Naive thymus-derived CD8-positive, alpha-beta T cell (primary cell): ENCODE measurements around the gene PACS1. TPM values are rescaled to one million over a fixed set of nuclear protein-coding genes. Genes with fewer than 3 reads are reported as not detected.

Experiments
- ATAC-seq, 2 donors: fragments of 150-1000 bp; cut with Tn5 transposase in 1 of 2; sonication (Bioruptor Pico), chemical (Tn5 transposase) in 1 of 2; 1 replicate in 1 of 2; 2 replicates in 1 of 2; pipeline ENCODE4 v1.10.0; 2021; ENCODE audit warnings: mild to moderate bottlenecking in 2 of 2, moderate library complexity in 2 of 2
- POLR2A ChIA-PET: fragments of 350-600 bp; sonication (Branson Sonifier 250); formaldehyde crosslinking; loops from one replicate; lab custom pipeline; 2021; ENCODE audit warnings: antibody characterized with exemption; lab: Charles Lee
- DNase-seq, 10 donors: peaks; one replicate each; pipeline versions ENCODE4 v3.0.0 to v3.0.0-alpha.2; 2020 to 2022
- H3K27ac Mint-ChIP-seq, 10 donors: one replicate each; pipeline ENCODE4 v1.8.0; 2020 to 2022; ENCODE audit warnings: mild to moderate bottlenecking in 10 of 10, mixed read lengths in 10 of 10, moderate library complexity in 4 of 10, inconsistent platforms in 1 of 10
- H3K27me3 Mint-ChIP-seq, 5 donors: one replicate each; pipeline ENCODE4 v1.8.0; 2021 to 2022; ENCODE audit warnings: mixed read lengths in 5 of 5
- H3K36me3 Mint-ChIP-seq, 3 donors: one replicate each; pipeline ENCODE4 v1.8.0; 2020 to 2022; ENCODE audit warnings: mixed read lengths in 3 of 3, mild to moderate bottlenecking in 2 of 3, inconsistent platforms in 1 of 3
- H3K4me1 Mint-ChIP-seq, 4 donors: one replicate each; pipeline ENCODE4 v1.8.0; 2021 to 2022; ENCODE audit warnings: mixed read lengths in 4 of 4
- H3K4me3 Mint-ChIP-seq, 10 donors: one replicate each; pipeline ENCODE4 v1.8.0; 2020 to 2022; ENCODE audit warnings: mild to moderate bottlenecking in 10 of 10, mixed read lengths in 10 of 10, moderate library complexity in 6 of 10, inconsistent platforms in 1 of 10
- H3K9me3 Mint-ChIP-seq, 9 donors: one replicate each; pipeline ENCODE4 v1.8.0; 2020 to 2022; ENCODE audit warnings: mixed read lengths in 9 of 9, mild to moderate bottlenecking in 3 of 9, inconsistent platforms in 1 of 9, moderate library complexity in 1 of 9
- polyA plus RNA-seq, 3 donors: library from polyadenylated mRNA; unstranded; fragments of 300-500 nt; fragmentation: Illumina TruSeq; gene quantifications; one replicate each; pipeline ENCODE4 v1.2.3, GENCODE V29; 2021
- total RNA-seq, 8 experiments: library from RNA in 2 of 8; stranded (reverse) in 2 of 8; gene quantifications; one replicate each; pipeline ENCODE4 v1.2.3 and lab custom pipeline; 2021 to 2026

PACS1 gene
- total and polyA plus RNA-seq, 5 experiments from 2014 or later = 35.9 to 317 (median 98.8) TPM

DNA sequence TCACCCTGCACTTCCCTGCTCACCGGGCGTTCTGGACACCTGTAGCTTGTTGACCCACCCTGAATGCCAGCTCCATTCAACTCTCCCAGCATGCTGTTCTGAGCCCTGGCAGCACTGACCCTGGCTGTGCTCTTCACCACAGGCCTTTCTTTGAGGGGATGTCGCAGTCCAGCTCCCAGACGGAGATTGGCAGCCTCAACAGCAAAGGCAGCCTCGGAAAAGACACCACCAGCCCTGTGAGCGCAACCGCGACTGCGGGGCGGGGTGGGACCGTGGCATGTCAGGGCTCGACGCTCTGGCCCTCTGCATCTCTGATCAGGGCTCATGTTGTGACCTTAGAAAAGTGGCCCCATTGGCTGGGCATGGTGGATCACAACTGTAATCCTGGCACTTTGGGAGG lies 150.9 kb downstream of the PACS1 start:
- H3K4me3 Mint-ChIP-seq = no peak overlapping the region
- no peaks in the 10 kb centered on the region for H3K27me3 Mint-ChIP-seq
- peaks cover 0 to 84% (median 18%) of the 10 kb centered on the region in 3 donors for H3K36me3 Mint-ChIP-seq
- H3K9me3 Mint-ChIP-seq = no peaks in the 10 kb centered on the region
- ATAC-seq (no peak), DNase-seq (no peak)
- POLR2A ChIA-PET = interaction anchor here (1.1 to 3.7 kb wide), 3 partner anchors 25 to 62 kb away, joined by 3 to 33 read pairs (median 13); no protein-coding TSS in a partner anchor
- H3K27ac Mint-ChIP-seq = peak overlapping the region in 6 of 10 donors; percentile 51 to 94 (median 88)
- H3K4me1 Mint-ChIP-seq = peaks cover 18 to 23% (median 21%) of the 10 kb centered on the region in 4 donors

DNA sequence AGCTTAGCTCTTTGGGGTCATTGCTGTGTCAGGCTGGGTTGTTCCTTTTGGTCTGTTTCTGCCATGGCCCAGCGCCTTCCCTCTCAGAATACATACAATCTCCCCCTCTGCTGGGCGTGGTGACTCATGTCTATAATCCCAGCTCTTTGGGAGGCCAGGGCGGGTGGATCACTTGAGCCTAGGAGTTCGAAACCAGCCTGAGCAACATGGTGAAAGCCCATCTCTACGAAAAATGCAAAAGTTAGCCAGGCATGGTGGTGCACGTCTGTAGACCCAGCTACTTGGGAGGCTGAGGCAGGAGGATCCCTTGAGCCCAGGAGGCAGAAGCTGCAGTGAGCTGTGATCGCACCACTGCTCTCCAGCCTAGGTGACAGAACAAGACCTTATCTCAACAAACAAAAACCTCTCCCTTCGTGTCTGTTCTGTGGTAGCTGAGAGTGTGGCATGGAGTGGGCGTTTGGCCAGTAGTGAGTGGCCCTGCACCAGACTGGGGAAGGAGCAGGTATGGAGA lies 151.7 kb downstream of the PACS1 start:
- peaks cover 18 to 21% (median 20%) of the 10 kb centered on the region in 4 donors for H3K4me1 Mint-ChIP-seq
- no peaks in the 10 kb centered on the region for H3K9me3 Mint-ChIP-seq
- ATAC-seq = no peak
- POLR2A ChIA-PET = interaction anchor here (0.5 to 3.7 kb wide), 6 partner anchors 24 to 96 kb away, joined by 3 to 33 read pairs (median 4); partner anchors contain the start of gene YIF1A
- no peak for DNase-seq
- peak overlapping the region; percentile 89 to 98 (median 94) for H3K27ac Mint-ChIP-seq
- H3K27me3 Mint-ChIP-seq = no peaks in the 10 kb centered on the region
- H3K36me3 Mint-ChIP-seq = peaks cover 0 to 78% (median 12%) of the 10 kb centered on the region in 3 donors
- peak overlapping the region in 2 of 10 donors; percentile 20 to 58 for H3K4me3 Mint-ChIP-seq

DNA sequence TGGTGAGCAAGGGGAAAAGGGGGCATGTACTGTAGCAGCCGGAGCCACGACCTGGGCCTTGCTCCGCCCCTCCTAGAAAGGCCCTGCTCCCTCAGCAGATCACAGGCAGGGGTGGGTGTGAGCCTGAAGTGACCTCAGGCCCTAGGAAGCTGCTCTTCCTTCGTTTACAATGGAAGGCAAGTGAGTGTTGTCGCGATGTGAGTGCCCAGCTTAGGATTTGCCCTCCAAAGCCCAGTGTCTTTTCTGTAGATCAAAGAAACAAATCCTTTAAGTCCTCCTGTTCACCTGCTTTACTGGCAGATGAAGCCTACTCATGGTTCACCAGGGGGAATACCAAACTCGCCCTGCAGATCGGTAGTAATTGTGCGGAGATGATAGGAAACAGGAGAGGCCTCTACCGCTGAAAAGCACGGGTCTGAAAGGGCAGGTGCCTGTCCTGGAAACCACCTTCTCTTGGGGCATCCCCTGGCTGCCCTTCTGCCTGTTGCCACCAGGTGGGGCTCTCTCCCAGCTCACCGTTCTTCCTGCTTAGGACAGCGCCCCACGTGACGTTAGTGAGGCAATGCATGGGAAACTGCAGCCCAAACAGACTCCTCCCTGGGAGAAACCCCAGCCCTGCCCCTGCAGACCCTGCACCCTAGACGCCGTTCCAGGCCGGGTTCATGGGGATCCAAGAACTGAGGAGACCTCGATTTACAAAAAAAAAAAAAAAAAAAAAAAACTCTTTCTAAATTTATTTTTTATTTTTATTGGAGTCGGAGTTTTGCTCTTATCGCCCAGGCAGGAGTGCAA lies 152.5 kb downstream of the PACS1 start:
- peak; percentile 85 to 96 (median 93) for DNase-seq
- Mint-ChIP-seq H3K4me3 (peak overlapping the region in 2 of 10 donors; percentile 14 to 37), H3K9me3 (no peaks in the 10 kb centered on the region), H3K27ac (peak overlapping the region; percentile 89 to 98 (median 94)), H3K27me3 (no peaks in the 10 kb centered on the region), H3K36me3 (peaks cover 0 to 74% (median 10%) of the 10 kb centered on the region in 3 donors), H3K4me1 (peaks cover 18 to 21% (median 20%) of the 10 kb centered on the region in 4 donors)
- peak; percentile 95 to 97 for ATAC-seq
- POLR2A ChIA-PET = interaction anchor here (0.5 to 3.7 kb wide), 9 partner anchors 24 to 202 kb away, joined by 3 to 33 read pairs (median 4); partner anchors contain the start of gene YIF1A

DNA sequence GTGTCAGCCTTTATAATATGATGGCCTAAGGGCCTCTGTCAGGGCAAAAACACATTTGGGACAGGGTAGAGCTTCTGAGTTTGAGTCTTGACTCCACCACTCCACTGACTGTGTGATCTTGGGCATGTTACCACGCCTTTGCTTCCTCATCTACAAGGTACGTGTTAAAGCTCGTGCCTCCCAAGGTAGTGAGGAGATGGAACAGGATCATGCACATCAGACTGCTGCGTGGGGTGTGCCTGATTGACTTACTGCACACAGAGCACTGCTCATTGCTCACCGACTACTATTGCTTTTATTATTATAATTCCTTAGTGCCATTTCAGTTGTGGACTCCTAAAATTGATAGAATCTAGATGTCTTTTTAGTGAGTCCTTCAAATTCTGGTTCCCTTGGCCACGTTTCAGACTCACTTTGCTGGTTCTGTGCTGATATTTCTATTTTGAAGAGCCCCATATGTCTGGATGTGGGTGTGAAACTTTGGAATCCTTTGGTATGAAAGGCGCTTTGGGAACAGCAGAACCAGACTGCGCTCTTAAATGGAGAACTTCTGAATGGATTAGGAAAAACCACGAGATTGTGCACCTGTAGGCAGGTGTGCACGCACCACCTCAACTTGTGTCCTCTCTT lies 154.3 kb downstream of the PACS1 start:
- peaks cover 0 to 70% (median 10%) of the 10 kb centered on the region in 3 donors for H3K36me3 Mint-ChIP-seq
- POLR2A ChIA-PET = interaction anchor here (0.7 kb wide), 1 partner anchor 65 kb away, joined by 4 read pairs; no protein-coding TSS in a partner anchor

DNA sequence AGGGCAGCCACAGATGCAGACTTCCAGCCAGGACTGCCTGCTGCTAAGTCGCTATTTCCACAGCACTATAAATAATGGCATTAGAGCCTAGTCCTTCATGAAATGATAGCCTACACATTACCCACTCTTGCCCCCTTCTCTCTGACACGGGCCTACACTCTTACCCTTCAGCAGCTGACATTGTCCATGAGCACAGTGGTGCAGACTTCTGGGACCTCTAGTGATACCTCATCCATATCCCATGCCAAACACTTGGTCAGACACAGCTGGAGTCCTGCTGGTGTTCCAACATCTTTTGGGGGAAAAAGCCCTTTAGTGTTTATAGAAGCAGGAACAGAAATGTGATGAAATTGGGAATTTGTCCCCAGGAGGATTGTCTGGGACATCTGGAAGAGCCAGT lies 155.0 kb downstream of the PACS1 start:
- peak overlapping the region in 2 of 10 donors; percentile 3 to 49 for H3K27ac Mint-ChIP-seq
- no peaks in the 10 kb centered on the region for H3K9me3 Mint-ChIP-seq
- DNase-seq (no peak), ATAC-seq (no peak)
- H3K27me3 Mint-ChIP-seq = no peaks in the 10 kb centered on the region
- H3K4me3 Mint-ChIP-seq = no peak overlapping the region
- H3K36me3 Mint-ChIP-seq = peaks cover 0 to 67% (median 10%) of the 10 kb centered on the region in 3 donors
- POLR2A ChIA-PET = interaction anchor here (1.5 kb wide), 1 partner anchor 34 kb away, joined by 4 read pairs; no protein-coding TSS in a partner anchor
- H3K4me1 Mint-ChIP-seq = peaks cover 12 to 15% (median 14%) of the 10 kb centered on the region in 4 donors

More for the DNA sequence above, 154.3 kb downstream of the PACS1 start:
- Mint-ChIP-seq H3K27ac (peak overlapping the region in 1 of 10 donors; percentile 52), H3K9me3 (no peaks in the 10 kb centered on the region), H3K4me3 (no peak overlapping the region), H3K4me1 (peaks cover 12 to 15% (median 13%) of the 10 kb centered on the region in 4 donors), H3K27me3 (no peaks in the 10 kb centered on the region)
- no peak for ATAC-seq
- no peak for DNase-seq

DNA sequence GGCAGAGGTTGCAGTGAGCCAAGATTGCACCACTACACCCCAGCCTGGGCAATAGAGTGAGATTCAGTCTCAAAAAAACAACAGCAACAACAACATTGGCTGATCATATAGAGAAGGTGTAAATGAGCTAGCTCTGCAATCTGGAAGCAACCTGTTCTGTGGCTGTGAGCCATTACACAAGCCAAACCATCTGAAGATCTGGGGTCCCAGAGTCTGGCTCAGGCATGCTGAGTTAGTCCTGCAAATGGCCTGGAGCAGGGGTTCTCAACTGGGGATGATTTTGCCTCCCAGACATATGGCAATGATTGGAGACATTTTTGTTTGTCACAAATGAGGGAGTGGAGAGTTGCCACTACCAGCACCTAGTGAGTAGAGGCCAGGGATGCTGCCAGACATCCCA lies 156.0 kb downstream of the PACS1 start:
- POLR2A ChIA-PET = interaction anchor here (1.5 kb wide), 1 partner anchor 33 kb away, joined by 4 read pairs; no protein-coding TSS in a partner anchor
- ATAC-seq = no peak

DNA sequence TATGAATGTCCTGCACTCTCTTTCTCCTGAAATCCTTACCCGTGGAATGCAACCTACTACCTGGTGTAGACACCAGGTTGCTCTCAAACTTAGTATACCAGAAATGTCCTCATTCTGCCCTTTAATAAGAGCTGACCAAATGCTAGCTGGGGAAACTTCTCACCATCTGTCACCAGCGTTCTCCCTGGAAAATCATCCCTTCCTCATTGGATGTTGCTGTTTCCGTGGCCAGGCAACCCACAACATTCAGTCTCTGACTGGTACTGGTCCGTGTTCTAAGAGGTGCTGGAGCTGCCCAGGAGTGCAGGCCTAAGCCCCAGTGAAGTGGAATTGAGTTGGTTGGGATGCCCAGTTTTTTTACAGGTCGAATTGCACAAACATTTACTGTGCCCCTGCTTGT lies 157.6 kb downstream of the PACS1 start:
- POLR2A ChIA-PET = interaction anchor here (1.1 kb wide), 2 partner anchors 22 to 160 kb away, joined by 3 read pairs; no protein-coding TSS in a partner anchor
- H3K36me3 Mint-ChIP-seq = peaks cover 0 to 68% (median 21%) of the 10 kb centered on the region in 3 donors
- no peak for DNase-seq

More for the DNA sequence above, 156.0 kb downstream of the PACS1 start:
- Mint-ChIP-seq H3K27ac (peak overlapping the region in 1 of 10 donors; percentile 11), H3K36me3 (peaks cover 0 to 67% (median 15%) of the 10 kb centered on the region in 3 donors), H3K9me3 (no peaks in the 10 kb centered on the region), H3K4me1 (peaks cover 12 to 15% (median 14%) of the 10 kb centered on the region in 4 donors), H3K4me3 (no peak overlapping the region), H3K27me3 (no peaks in the 10 kb centered on the region)
- DNase-seq = no peak

DNA sequence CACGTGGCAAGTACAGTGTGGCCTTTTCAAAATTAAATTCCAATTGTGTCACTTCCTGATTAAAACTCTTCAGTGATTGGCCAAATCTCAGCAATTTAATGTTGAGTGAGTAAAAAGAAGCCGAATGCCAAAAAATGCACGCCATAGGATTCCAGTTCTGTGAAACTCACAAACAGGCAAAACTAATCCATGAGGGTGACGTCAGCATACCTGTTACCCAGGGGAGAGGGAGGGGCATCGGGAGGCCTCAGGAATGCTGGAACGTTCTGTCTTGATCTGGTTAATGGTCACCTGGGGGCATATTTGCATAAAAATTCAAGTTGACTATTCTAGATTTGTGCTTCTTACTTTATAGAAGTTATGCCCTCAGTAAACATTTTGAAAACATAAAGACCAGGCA lies 158.4 kb downstream of the PACS1 start:
- peaks cover 0 to 6% (median 0%) of the 10 kb centered on the region in 4 donors for H3K4me1 Mint-ChIP-seq
- no peaks in the 10 kb centered on the region for H3K27me3 Mint-ChIP-seq
- POLR2A ChIA-PET = no interaction called here
- peaks cover 0 to 75% (median 21%) of the 10 kb centered on the region in 3 donors for H3K36me3 Mint-ChIP-seq
- DNase-seq = no peak
- H3K9me3 Mint-ChIP-seq = no peaks in the 10 kb centered on the region
- peak overlapping the region in 1 of 10 donors; percentile 69 for H3K27ac Mint-ChIP-seq
- ATAC-seq = no peak
- no peak overlapping the region for H3K4me3 Mint-ChIP-seq

More for the DNA sequence above, 157.6 kb downstream of the PACS1 start:
- Mint-ChIP-seq H3K27ac (no peak overlapping the region), H3K4me3 (no peak overlapping the region), H3K9me3 (no peaks in the 10 kb centered on the region), H3K4me1 (peaks cover 1 to 7% (median 2%) of the 10 kb centered on the region in 4 donors), H3K27me3 (no peaks in the 10 kb centered on the region)
- ATAC-seq = no peak

DNA sequence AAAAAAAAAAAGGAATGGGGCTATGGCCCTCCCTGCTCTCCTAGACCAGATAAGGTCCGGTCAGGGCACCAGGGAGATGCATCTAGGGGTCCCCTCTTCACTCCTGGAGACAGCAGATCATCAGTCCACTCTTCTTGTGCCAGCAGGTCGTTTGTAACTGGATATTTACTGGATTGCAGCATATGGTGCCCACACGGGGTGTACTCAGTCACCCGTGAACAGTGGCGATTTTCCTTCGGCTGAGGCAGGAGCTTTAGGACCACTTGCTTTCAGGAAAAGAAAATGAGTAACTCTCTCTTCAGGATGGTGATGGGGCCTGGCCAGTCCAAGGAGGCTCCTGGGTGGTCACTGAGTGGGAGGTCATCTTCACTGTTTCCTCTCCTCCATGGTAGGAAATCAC lies 160.1 kb downstream of the PACS1 start:
- Mint-ChIP-seq H3K9me3 (no peaks in the 10 kb centered on the region), H3K4me3 (no peak overlapping the region), H3K27me3 (no peaks in the 10 kb centered on the region), H3K4me1 (peaks cover 0 to 6% (median 0%) of the 10 kb centered on the region in 4 donors), H3K36me3 (peaks cover 0 to 77% (median 22%) of the 10 kb centered on the region in 3 donors), H3K27ac (peak overlapping the region in 3 of 10 donors; percentile 38 to 91 (median 69))
- POLR2A ChIA-PET = interaction anchor here (0.6 kb wide), 3 partner anchors 25 to 156 kb away, joined by 3 to 4 read pairs (median 3); no protein-coding TSS in a partner anchor
- ATAC-seq (no peak), DNase-seq (no peak)

DNA sequence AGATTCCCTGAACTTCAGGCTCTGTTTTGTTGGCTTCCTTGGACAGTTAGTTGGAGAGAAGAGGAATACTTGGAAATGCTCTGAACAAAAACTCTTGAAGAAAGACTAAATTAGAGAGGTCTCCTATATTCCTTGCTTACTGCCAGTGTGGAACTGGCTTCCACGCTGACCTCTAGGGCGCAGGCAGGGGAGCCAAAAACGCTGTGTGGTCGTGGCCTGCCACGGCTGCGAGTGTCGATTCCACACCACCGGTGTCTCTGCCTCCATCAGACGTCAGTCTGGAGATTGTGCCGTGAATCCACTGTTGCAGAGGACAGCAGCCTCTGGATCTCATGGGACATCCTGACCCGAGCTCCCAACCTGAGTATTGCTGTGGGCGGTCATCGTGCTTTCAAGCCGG lies 160.9 kb downstream of the PACS1 start:
- ATAC-seq = no peak
- Mint-ChIP-seq H3K4me1 (peaks cover 0 to 6% (median 0%) of the 10 kb centered on the region in 4 donors), H3K27ac (peak overlapping the region in 3 of 10 donors; percentile 27 to 47 (median 27)), H3K9me3 (no peaks in the 10 kb centered on the region), H3K36me3 (peaks cover 0 to 79% (median 21%) of the 10 kb centered on the region in 3 donors), H3K4me3 (peak overlapping the region in 1 of 10 donors; percentile 24), H3K27me3 (no peaks in the 10 kb centered on the region)
- POLR2A ChIA-PET = no interaction called here
- DNase-seq = no peak

DNA sequence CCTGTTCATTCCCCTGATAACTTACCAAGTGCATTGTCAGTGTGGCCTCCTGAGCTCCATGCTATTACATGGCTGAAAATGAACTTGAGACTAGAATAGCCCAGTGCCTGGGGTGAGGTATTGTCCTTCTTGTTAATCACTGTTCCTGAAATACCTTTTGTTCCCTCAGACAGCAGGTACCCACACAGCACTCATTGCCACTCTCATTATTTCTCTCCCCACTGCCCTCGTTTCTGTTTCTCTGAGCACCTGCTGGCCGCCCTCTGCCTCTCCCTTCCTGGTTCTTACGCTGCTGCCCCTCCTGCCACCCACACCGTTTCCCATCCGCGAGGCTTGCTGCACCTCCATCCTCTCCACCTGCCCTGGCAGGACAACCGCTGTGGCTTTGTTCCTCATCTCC lies 161.5 kb downstream of the PACS1 start:
- no peaks in the 10 kb centered on the region for H3K9me3 Mint-ChIP-seq
- H3K27ac Mint-ChIP-seq = peak overlapping the region in 3 of 10 donors; percentile 51 to 83 (median 71)
- peaks cover 0 to 6% (median 0%) of the 10 kb centered on the region in 4 donors for H3K4me1 Mint-ChIP-seq
- H3K4me3 Mint-ChIP-seq = no peak overlapping the region
- ATAC-seq = no peak
- POLR2A ChIA-PET = no interaction called here
- H3K27me3 Mint-ChIP-seq = no peaks in the 10 kb centered on the region
- DNase-seq = no peak
- H3K36me3 Mint-ChIP-seq = peaks cover 0 to 82% (median 21%) of the 10 kb centered on the region in 3 donors

DNA sequence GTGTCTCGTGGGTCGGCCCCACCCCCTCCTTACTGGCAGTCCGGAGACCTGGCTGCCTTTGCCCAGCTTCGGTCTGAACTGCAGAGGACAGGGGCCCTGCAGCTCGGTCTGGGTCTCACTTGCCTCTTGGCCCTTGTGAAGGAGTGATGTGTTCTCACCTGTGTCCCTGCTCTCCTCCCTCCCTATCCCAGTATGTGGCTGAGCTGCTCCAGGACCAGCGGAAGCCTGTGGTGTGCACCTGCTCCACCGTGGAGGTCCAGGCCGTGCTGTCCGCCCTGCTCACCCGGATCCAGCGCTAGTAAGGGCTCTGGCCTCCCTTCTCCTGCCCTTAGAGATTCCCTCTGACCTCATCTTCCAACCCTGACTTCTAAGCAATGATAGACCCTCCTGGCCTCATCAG lies 162.7 kb downstream of the PACS1 start:
- peaks cover 0 to 6% (median 2%) of the 10 kb centered on the region in 4 donors for H3K4me1 Mint-ChIP-seq
- no peaks in the 10 kb centered on the region for H3K9me3 Mint-ChIP-seq
- DNase-seq (no peak), ATAC-seq (no peak)
- H3K4me3 Mint-ChIP-seq = peak overlapping the region in 1 of 10 donors; percentile 52
- POLR2A ChIA-PET = interaction anchor here (0.6 kb wide), 1 partner anchor 107 kb away, joined by 6 read pairs; no protein-coding TSS in a partner anchor
- H3K27me3 Mint-ChIP-seq = no peaks in the 10 kb centered on the region
- peaks cover 0 to 91% (median 21%) of the 10 kb centered on the region in 3 donors for H3K36me3 Mint-ChIP-seq
- H3K27ac Mint-ChIP-seq = peak overlapping the region in 1 of 10 donors; percentile 71
